H9 (cell line): ENCODE measurements around the gene TGM5. TPM values are rescaled to one million over a fixed set of nuclear protein-coding genes. Genes with fewer than 3 reads are reported as not detected.

ENCODE experiments used
- DNase-seq: peaks from one replicate; pipeline ENCODE4 v3.0.0-alpha.2; 2017
- H2AFZ ChIP-seq: one replicate; pipeline ENCODE4 v1.6.1; 2013; ENCODE audit warnings: mild to moderate bottlenecking, low read length, control low read depth, moderate library complexity
- H2AK5ac ChIP-seq: 2 replicates; pipeline ENCODE4 v1.6.1; 2013; ENCODE audit warnings: low read length, control low read depth, mixed read lengths; ENCODE audit not compliant: insufficient read length
- H2BK120ac ChIP-seq: one replicate; pipeline ENCODE4 v1.6.1; 2013; ENCODE audit warnings: low read depth, mild to moderate bottlenecking, low read length, control low read depth, inconsistent platforms; ENCODE audit not compliant: poor library complexity, severe bottlenecking
- H2BK12ac ChIP-seq: 2 replicates; pipeline ENCODE4 v1.6.1; 2013; ENCODE audit warnings: low read length, control low read depth, mixed read lengths, low read depth; ENCODE audit not compliant: insufficient read length
- H2BK15ac ChIP-seq: 2 replicates; pipeline ENCODE4 v1.6.1; 2013; ENCODE audit warnings: low read depth, low read length, control low read depth
- H2BK20ac ChIP-seq: one replicate; pipeline ENCODE4 v1.6.1; 2013; ENCODE audit warnings: low read depth, mild to moderate bottlenecking, low read length, control low read depth, inconsistent platforms; ENCODE audit not compliant: poor library complexity, severe bottlenecking
- H2BK5ac ChIP-seq: 2 replicates; pipeline ENCODE4 v1.6.1; 2013; ENCODE audit warnings: low read length, control low read depth, mixed read lengths; ENCODE audit not compliant: insufficient read length
- H3K14ac ChIP-seq: 2 replicates; pipeline ENCODE4 v1.6.1; 2013; ENCODE audit warnings: low read length, control low read depth; ENCODE audit not compliant: insufficient read depth
- H3K18ac ChIP-seq: 2 replicates; pipeline ENCODE4 v1.6.1; 2013; ENCODE audit warnings: low read depth, mild to moderate bottlenecking, mixed read lengths, low read length, control low read depth; ENCODE audit not compliant: insufficient read length
- H3K23ac ChIP-seq: 2 replicates; pipeline ENCODE4 v1.6.1; 2013; ENCODE audit warnings: low read length, control low read depth, mixed read lengths, low read depth; ENCODE audit not compliant: insufficient read length
- H3K23me2 ChIP-seq: 2 replicates; pipeline ENCODE4 v1.6.1; 2013; ENCODE audit warnings: low read depth, mild to moderate bottlenecking, mixed read lengths, low read length, control low read depth; ENCODE audit not compliant: insufficient read length, poor library complexity, severe bottlenecking
- H3K27ac ChIP-seq: 2 replicates; pipeline ENCODE4 v1.5.1; 2013; ENCODE audit warnings: low read length, control low read depth, mixed read lengths, low read depth; ENCODE audit not compliant: insufficient read length
- H3K27me3 ChIP-seq: 2 replicates; pipeline ENCODE4 v1.6.1; 2013; ENCODE audit warnings: low read length, control low read depth, inconsistent platforms; ENCODE audit not compliant: insufficient read depth
- H3K4ac ChIP-seq: 2 replicates; pipeline ENCODE4 v1.6.1; 2013; ENCODE audit warnings: low read depth, mild to moderate bottlenecking, control low read depth, inconsistent platforms, low read length, moderate library complexity
- H3K4me1 ChIP-seq: 2 replicates; pipeline ENCODE4 v1.6.1; 2013; ENCODE audit warnings: low read length, control low read depth, inconsistent platforms; ENCODE audit not compliant: insufficient read depth
- H3K4me2 ChIP-seq: 2 replicates; pipeline ENCODE4 v1.6.1; 2013; ENCODE audit warnings: low read length, control low read depth, mixed read lengths; ENCODE audit not compliant: insufficient read length, insufficient read depth
- H3K56ac ChIP-seq: 2 replicates; pipeline ENCODE4 v1.6.1; 2013; ENCODE audit warnings: low read depth, mild to moderate bottlenecking, mixed read lengths, low read length, control low read depth; ENCODE audit not compliant: insufficient read length
- H3K79me1 ChIP-seq: 2 replicates; pipeline ENCODE4 v1.6.1; 2013; ENCODE audit warnings: low read depth, mild to moderate bottlenecking, moderate library complexity, low read length, control low read depth, inconsistent platforms; ENCODE audit not compliant: insufficient read depth, poor library complexity, severe bottlenecking
- H3K79me2 ChIP-seq: 2 replicates; pipeline ENCODE4 v1.6.1; 2013; ENCODE audit warnings: low read length, control low read depth, inconsistent platforms; ENCODE audit not compliant: insufficient read depth
- H3K9ac ChIP-seq: 2 replicates; pipeline ENCODE4 v1.6.1; 2013; ENCODE audit warnings: low read length, control low read depth, mixed read lengths; ENCODE audit not compliant: insufficient read length; ENCODE audit errors: extremely low read depth
- H3K9me3 ChIP-seq: one replicate; pipeline ENCODE4 v1.6.1; 2013; ENCODE audit warnings: low read depth, low read length, inconsistent platforms; ENCODE audit not compliant: control insufficient read depth
- H3T11ph ChIP-seq: one replicate; pipeline ENCODE4 v1.6.1; 2013; ENCODE audit warnings: mild to moderate bottlenecking, low read length, control low read depth, inconsistent platforms
- H4K20me1 ChIP-seq: one replicate; pipeline ENCODE4 v1.6.1; 2013; ENCODE audit not compliant: control insufficient read depth, insufficient read length, insufficient read depth
- H4K5ac ChIP-seq: 2 replicates; pipeline ENCODE4 v1.6.1; 2013; ENCODE audit warnings: low read depth, mild to moderate bottlenecking, mixed read lengths, low read length, control low read depth; ENCODE audit not compliant: insufficient read length
- H4K8ac ChIP-seq: replicated peaks from 2 replicates; pipeline ENCODE4 v1.6.1; 2013; ENCODE audit warnings: low read length, control low read depth, mixed read lengths, low read depth; ENCODE audit not compliant: insufficient read length
- H4K91ac ChIP-seq: 2 replicates; pipeline ENCODE4 v1.6.1; 2013; ENCODE audit warnings: low read depth, mild to moderate bottlenecking, moderate library complexity, mixed read lengths, low read length, control low read depth; ENCODE audit not compliant: insufficient read length
- H3K27ac Mint-ChIP-seq, 3 experiments: 2 replicates in 2 of 3; 3 replicates in 1 of 3; pipeline ENCODE4 v1.8.0; 2020 to 2021; ENCODE audit warnings: mixed read lengths in 3 of 3, mild to moderate bottlenecking in 1 of 3, moderate library complexity in 1 of 3
- H3K27me3 Mint-ChIP-seq: 2 replicates; pipeline ENCODE4 v1.8.0; 2021; ENCODE audit warnings: low read depth, mild to moderate bottlenecking, moderate library complexity, mixed read lengths
- H3K36me3 Mint-ChIP-seq, 3 experiments: 2 replicates in 2 of 3; 3 replicates in 1 of 3; pipeline ENCODE4 v1.8.0; 2020 to 2021; ENCODE audit warnings: low read depth in 3 of 3, mixed read lengths in 3 of 3; ENCODE audit not compliant: insufficient read depth in 1 of 3
- H3K4me1 Mint-ChIP-seq, 2 experiments: 2 replicates each; pipeline ENCODE4 v1.8.0; 2020; ENCODE audit warnings: mixed read lengths in 2 of 2
- H3K4me3 Mint-ChIP-seq, 2 experiments: 2 replicates in 1 of 2; 3 replicates in 1 of 2; pipeline ENCODE4 v1.8.0; 2020 to 2021; ENCODE audit warnings: mild to moderate bottlenecking in 2 of 2, mixed read lengths in 2 of 2, moderate library complexity in 1 of 2
- H3K9me3 Mint-ChIP-seq, 2 experiments: 2 replicates in 1 of 2; 3 replicates in 1 of 2; pipeline ENCODE4 v1.8.0; 2020; ENCODE audit warnings: mild to moderate bottlenecking in 2 of 2, mixed read lengths in 2 of 2, moderate library complexity in 1 of 2
- WGBS: extraction: QIAGEN DNeasy Blood & Tissue Kit; methylation state at CpG from one replicate; pipeline ENCODE4 v1.1.7; 2013; ENCODE audit warnings: missing lambda C conversion rate, low lambda C conversion rate, mixed read lengths; ENCODE audit not compliant: insufficient read length; ENCODE audit errors: extremely low coverage; 5-methylcytosine and 5-hydroxymethylcytosine counted together
- total RNA-seq: library from RNA; stranded (reverse); gene quantifications from 2 replicates; pipeline ENCODE4 v1.2.1, GENCODE V29; 2021
- TF ChIP-seq, protein P1 (sequence below): fragments of 200-600 bp; sonication (generic); conservative IDR thresholded peaks from 3 replicates; pipeline ENCODE4 v1.8.0; 2021; ENCODE audit warnings: antibody characterized with exemption, mild to moderate bottlenecking

TGM5 gene
- total RNA-seq, 1 experiment from 2014 or later = not detected

- Mint-ChIP-seq H3K36me3 (peaks cover 0 to 1% (median 0%) of the 10 kb centered on the region in 3 experiments; a peak in 2 of 7 replicates), H3K4me3 (no peak overlapping the region), H3K27ac (no peak overlapping the region), H3K27me3 (peaks cover 15% of the 10 kb centered on the region), H3K9me3 (peaks cover 0 to 4% of the 10 kb centered on the region in 2 experiments; a peak in 1 of 5 replicates), H3K4me1 (peaks cover 11 to 12% of the 10 kb centered on the region in 2 experiments)
- no peak overlapping the region for H3K27ac ChIP-seq
- TF ChIP-seq, protein P1, sequence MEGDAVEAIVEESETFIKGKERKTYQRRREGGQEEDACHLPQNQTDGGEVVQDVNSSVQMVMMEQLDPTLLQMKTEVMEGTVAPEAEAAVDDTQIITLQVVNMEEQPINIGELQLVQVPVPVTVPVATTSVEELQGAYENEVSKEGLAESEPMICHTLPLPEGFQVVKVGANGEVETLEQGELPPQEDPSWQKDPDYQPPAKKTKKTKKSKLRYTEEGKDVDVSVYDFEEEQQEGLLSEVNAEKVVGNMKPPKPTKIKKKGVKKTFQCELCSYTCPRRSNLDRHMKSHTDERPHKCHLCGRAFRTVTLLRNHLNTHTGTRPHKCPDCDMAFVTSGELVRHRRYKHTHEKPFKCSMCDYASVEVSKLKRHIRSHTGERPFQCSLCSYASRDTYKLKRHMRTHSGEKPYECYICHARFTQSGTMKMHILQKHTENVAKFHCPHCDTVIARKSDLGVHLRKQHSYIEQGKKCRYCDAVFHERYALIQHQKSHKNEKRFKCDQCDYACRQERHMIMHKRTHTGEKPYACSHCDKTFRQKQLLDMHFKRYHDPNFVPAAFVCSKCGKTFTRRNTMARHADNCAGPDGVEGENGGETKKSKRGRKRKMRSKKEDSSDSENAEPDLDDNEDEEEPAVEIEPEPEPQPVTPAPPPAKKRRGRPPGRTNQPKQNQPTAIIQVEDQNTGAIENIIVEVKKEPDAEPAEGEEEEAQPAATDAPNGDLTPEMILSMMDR = peak; percentile 76
- H3K18ac ChIP-seq = no peak overlapping the region
- H4K5ac ChIP-seq = no peak overlapping the region
- no peak overlapping the region for H2BK12ac ChIP-seq
- no peaks in the 10 kb centered on the region for H3K9me3 ChIP-seq
- H3T11ph ChIP-seq = no peak overlapping the region
- no peak overlapping the region for H3K9ac ChIP-seq
- no peak overlapping the region for H4K91ac ChIP-seq
- H2AFZ ChIP-seq = no peak overlapping the region
- H3K56ac ChIP-seq = no peak overlapping the region
- H3K23me2 ChIP-seq = no peaks in the 10 kb centered on the region
- H3K27me3 ChIP-seq = no peaks in the 10 kb centered on the region
- no CpG with 5 or more reads among the region's 8 CpGs for WGBS
- no peak overlapping the region for H3K4ac ChIP-seq
- no peak overlapping the region for H4K8ac ChIP-seq
- H2AK5ac ChIP-seq = no peak overlapping the region
- H3K14ac ChIP-seq = no peak overlapping the region; the same call in 1 of the 2 replicates
- no peak overlapping the region for H3K4me2 ChIP-seq
- no peaks in the 10 kb centered on the region for H4K20me1 ChIP-seq
- no peak overlapping the region for H2BK15ac ChIP-seq
- no peak overlapping the region for H2BK5ac ChIP-seq
- H3K79me2 ChIP-seq = no peaks in the 10 kb centered on the region
- peak; percentile 73 for DNase-seq
- no peaks in the 10 kb centered on the region for H3K79me1 ChIP-seq
- H3K4me1 ChIP-seq = no peaks in the 10 kb centered on the region
- no peak overlapping the region for H3K23ac ChIP-seq
- no peak overlapping the region for H2BK120ac ChIP-seq
- H2BK20ac ChIP-seq = no peak overlapping the region
Measured at GRCh38 chr15:43204016-43204901, 62.5 kb downstream of the TGM5 start.
